ENCODE measurements around the gene EYS.

The EYS gene

GRCh38 chr6:64143101-64143500 lies 1563.9 kb downstream of the EYS start:
- no peak for DNase-seq (ENCODE audit: low read depth in 3 of 3)

DNA sequence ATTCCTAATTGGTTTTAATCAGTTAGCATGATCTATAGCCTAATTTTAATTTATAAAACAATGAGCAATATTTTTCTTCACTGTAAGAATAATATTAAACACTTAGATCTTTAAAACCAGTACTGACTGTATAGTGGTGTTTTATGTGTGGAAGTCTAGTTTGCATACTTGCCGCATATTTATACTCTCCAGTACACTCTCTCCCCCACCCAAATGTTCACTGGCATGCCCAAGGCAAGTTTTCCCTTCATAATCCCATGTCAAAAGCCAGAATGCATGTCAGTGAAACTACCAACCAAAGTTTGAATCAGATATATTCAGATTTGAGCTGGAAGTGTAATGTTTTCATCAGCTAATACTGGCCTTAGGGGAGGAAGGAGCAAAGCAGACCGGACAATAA lies 1565.3 kb downstream of the EYS start:
- DNase-seq (ENCODE audit: low read depth in 3 of 3) = no peak

DNA sequence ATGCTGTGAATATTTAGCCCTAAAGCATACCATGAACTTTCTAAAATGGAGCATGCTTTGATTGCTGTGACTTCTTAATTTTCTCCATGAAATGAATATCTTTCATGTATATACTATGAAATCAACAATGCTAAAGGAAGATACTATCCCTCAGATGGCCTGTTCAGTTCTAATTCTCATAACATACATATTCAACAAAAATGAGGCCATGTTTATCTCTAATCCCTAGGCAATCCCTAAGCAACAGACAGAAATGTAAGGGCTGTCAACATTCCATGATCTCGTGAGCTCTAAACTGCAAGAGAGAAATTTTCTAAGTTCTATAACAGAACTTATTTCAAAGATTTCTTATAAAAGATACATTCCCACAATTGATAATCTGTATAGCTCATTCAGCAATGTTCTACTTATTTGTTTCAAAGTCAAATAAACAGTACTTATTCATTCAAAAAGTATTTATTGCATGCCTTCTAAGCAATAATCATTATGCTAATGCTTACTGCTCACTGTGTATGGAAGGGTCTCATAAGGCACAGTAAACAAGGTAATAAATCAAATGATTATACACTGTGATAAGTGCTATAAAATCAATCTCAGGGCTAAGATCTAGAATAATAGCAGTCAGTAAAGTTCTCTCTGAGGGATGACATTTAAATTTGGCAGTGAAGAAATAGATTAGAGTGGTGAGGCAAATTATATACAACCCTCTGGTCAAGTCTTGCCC lies 1578.6 kb downstream of the EYS start:
- no peak for DNase-seq (ENCODE audit: low read depth in 3 of 3)

DNA sequence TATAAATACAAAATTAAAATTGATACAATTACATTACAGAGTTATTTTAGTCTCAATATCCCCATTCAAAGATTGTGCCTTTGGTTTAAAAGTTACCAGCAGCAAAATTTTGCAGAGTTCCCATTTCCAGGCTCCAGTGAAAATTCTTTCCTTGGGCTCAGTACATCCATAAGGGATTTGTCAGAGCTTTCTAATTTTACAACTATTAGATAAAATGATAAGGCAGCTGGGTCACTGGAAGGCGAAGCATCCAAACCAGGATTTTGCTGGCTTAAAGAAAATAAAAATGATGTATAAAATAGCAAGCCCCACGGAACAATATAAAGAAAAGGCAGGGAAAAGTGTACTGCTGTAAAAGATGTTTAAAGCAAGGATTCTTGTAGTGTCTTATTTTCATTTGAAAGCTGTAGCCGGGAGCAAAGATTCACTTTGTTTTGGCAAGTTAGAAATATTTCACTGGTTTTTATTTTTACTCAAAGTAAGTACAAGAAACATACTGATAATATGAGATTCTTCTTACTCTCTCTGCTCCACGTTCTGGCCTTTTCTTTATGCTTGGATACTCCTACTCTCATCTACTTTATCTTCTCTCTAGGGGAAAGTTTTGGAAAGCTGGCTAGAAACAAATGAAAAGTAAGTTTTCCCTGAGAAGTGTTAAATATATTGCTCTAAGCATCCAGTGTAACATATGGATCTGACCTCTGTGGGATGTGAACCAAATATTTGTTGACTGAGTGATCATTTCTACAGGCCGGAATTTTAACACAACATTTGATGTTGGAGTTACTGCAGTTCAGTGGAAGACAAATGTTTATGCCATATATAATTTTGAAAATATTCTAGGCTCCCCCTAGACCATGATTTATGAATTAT lies 1583.0 kb downstream of the EYS start:
- no peak for DNase-seq (ENCODE audit: low read depth in 3 of 3)

DNA sequence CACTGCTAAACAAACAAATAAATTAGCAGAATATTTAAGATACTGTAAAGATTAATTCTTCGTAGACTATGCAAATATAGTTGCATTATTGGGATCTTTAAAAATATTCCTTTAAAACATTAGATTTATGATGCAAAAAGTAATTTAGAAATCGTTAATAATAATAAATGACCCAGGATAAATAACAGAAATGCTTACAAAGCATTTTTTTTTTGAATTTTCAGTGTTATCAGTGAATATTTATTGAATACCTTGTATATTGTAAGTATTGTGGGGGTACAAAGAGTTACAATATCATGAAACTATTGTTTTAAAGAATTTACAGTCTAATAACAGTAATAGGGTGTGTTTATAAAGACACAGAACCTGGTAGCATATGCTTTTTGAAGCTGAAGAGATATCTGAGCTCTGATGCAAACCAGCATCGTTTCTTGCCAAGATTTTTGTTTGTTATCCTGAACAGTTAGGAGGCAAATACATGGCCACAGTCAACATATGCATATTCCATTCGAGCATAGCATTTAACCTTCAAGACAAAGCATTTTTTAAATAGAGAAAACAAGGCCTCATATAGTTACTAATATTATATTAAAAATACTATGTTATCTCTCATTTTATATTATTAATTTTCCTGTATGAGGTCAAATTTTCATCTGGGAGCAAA lies 1584.2 kb downstream of the EYS start:
- DNase-seq (ENCODE audit: low read depth in 3 of 3) = no peak

- DNase-seq (ENCODE audit: low read depth in 3 of 3) = no peak
Measured at GRCh38 chr6:64121011-64121565, 1585.9 kb downstream of the EYS start.

DNA sequence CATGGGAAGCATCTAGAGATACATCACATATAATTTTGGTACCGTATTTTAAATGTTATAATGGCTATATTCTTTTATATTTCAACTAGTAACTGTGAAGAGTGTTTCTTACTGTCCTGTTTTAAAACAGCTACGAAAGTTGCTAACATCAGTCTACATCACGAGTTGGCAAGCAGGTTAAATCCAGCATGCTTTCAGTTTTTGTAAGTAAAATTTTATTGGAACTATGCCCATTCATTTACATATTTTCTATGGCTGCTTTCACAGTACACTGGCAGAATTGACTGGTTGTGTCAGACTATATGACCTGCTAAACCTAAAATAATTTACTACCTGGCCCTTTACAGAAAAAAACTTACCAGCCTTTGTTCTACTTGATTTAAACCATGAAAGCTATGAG lies 1593.3 kb downstream of the EYS start:
- DNase-seq (ENCODE audit: low read depth in 3 of 3) = no peak

GRCh38 chr6:64104051-64104450 lies 1603.0 kb downstream of the EYS start:
- no peak for DNase-seq (ENCODE audit: low read depth in 3 of 3)

DNA sequence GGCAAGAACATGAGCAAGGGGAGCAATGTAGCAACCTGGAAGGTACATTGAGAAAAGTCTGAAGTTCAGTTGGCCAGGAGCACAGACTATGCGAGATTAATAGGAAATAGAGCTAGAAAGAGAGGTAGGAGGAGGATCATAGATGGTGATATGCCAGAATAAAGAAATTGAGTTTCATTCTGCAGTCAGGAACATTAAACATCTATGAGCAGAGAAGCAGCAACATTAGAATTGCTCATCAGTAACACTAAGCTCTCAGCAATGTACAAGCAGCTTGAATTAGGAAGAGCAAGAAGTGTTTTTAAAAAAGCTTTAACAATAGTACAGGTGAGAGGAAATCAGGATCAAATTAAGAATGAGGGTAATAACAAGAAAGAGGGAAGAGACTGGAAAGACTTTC lies 1603.5 kb downstream of the EYS start:
- no peak for DNase-seq (ENCODE audit: low read depth in 3 of 3)

DNA sequence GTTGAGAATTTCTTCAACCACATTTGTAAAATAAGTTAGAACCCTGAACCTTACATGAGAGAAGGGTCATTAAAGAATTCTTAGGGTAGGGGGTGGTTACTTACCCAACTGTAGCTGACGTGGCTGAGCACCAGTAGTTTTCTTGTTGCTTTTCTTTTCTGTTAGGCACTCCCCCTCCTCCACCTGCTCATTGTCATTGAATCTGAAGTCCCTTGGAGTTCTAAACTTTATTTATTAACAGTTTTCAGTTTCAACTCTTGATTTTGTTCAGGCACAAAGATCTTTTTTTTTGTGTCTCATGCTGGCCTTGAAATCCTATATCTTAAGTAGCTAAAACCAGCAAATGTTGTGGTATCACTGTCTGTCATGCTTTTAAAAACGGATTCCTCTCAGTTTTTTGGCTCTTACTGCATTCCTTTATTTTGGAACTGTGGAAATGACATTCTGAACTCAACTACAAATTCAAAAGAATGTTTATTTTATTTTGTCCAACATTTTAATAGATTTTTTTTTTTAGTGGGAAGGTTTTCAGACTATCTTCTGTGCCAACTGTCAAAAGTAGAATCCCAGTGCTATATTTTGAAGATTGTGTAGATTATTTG lies 1606.2 kb downstream of the EYS start:
- DNase-seq (ENCODE audit: low read depth in 3 of 3) = no peak

- DNase-seq (ENCODE audit: low read depth in 3 of 3) = no peak
Measured at GRCh38 chr6:64090352-64090751, 1616.7 kb downstream of the EYS start.

GRCh38 chr6:64085126-64085525 lies 1621.9 kb downstream of the EYS start:
- no peak for DNase-seq (ENCODE audit: low read depth in 3 of 3)

- DNase-seq (ENCODE audit: low read depth in 3 of 3) = no peak
Measured at GRCh38 chr6:64084185-64084663, 1622.8 kb downstream of the EYS start.

- DNase-seq (ENCODE audit: low read depth in 3 of 3) = no peak
Measured at GRCh38 chr6:64083261-64083660, 1623.8 kb downstream of the EYS start.

GRCh38 chr6:64081453-64081852 lies 1625.6 kb downstream of the EYS start:
- no peak for DNase-seq (ENCODE audit: low read depth in 3 of 3)

DNA sequence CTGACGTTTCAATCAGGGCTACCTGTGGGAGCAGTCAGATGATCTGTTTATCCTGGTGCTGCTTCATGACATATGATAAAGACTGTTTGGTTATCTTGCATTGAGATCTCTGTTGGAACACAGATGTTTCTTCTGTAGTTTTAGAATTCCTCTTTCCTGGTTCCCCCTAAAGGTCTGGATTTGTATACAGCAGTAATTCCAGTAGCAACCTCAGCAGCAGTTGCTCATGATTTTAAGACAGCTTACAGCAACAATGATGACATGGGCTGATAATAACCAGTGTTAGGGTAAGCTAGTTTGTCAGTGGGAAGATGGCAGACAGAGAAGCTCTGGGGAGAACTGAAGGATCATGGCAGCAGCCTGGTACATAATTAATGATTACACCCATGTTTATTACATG lies 1632.0 kb downstream of the EYS start:
- no peak for DNase-seq (ENCODE audit: low read depth in 3 of 3)

DNA sequence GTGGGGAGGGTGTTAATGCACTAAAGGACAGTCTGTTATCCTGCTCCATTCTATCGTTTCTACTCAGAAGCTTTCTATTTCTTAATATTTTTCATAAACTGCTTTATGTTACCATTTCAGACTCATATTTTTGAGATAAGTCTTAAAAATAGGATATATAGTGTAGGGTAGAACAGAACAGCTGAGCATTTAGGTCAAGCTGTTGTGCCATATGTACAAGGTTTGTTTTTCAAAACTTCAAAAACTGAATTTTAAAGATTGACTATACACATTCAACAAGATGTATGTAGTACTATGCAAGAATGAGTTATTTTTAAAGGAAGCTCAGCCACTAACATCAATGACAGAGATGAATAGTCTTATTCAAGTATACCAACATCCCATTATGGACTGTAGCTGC lies 1634.3 kb downstream of the EYS start:
- DNase-seq (ENCODE audit: low read depth in 3 of 3) = no peak

- DNase-seq (ENCODE audit: low read depth in 3 of 3) = no peak
Measured at GRCh38 chr6:64064919-64065318, 1642.1 kb downstream of the EYS start.

DNA sequence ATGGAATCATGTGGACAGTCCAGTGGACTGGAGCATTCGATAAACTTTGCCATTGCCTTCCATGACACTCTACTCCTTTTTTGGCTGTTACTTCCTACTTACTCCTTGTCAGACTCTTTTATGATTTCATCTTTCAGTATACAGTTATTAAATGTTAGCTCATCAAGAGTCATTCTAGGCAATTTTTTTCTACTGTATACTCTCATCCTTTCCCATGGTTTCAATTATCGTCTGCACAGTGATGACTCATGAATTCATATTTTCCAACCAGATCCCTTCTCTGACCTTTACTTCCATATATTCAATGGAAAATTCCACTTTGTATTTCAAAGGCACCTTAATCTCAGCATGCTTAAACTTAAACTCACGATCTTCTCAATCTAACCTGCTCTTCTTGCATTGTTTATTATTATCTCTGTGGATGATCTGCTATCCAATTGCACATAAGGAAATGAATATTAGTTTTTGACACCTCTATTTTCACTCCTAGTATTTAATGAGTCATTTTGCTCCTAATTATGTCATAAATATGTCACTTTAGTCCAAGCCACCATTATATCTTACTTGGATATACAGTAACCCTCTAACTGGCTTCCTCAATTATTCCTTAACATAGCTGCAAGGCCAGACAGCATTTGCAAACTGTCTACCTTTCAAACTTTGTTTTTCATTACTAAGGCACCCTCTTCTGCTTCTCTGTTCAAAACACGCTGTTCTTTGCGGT lies 1643.9 kb downstream of the EYS start:
- DNase-seq (ENCODE audit: low read depth in 3 of 3) = no peak

- DNase-seq (ENCODE audit: low read depth in 3 of 3) = no peak
Measured at GRCh38 chr6:64054861-64055260, 1652.2 kb downstream of the EYS start.

GRCh38 chr6:64050590-64050989 lies 1656.4 kb downstream of the EYS start:
- DNase-seq (ENCODE audit: low read depth in 3 of 3) = no peak

All from stimulated activated CD4-positive, alpha-beta T cell treated with anti-CD3 and anti-CD28 coated beads, TNF-alpha, amount 100 ng/mL, for 24 hours (primary cell).